Prostate gland (tissue), 2 donors: ENCODE data around the gene NAA30. TPM values are rescaled to one million over a fixed set of nuclear protein-coding genes. Genes with fewer than 3 reads are reported as not detected.
A peak's percentile ranks its signal among the peaks of the same experiment; 100 is the strongest.
"Not testable (repeated sequence)": the region's sequence is repeated elsewhere in the genome, so short reads cannot be mapped to it uniquely, and the experiment has no call there.

Source experiments
- DNase-seq: peaks from one replicate; pipeline ENCODE4 v3.0.0-alpha.2; 2019; ENCODE audit warnings: low spot score
- H3K27ac ChIP-seq, 2 donors: fragments of 200-600 bp; sonication (generic); 2 replicates each; pipeline ENCODE4 v1.5.1; 2017 to 2019
- H3K27me3 ChIP-seq: fragments of 200-600 bp; sonication (generic); replicated peaks from 2 replicates; pipeline ENCODE4 v1.5.1; 2019; ENCODE audit not compliant: insufficient read depth
- H3K36me3 ChIP-seq, 2 donors: fragments of 200-600 bp; sonication (generic); 1 replicate in 1 of 2; 2 replicates in 1 of 2; pipeline versions ENCODE4 v1.5.1 to v1.8.1; 2017 to 2019
- H3K4me1 ChIP-seq: fragments of 200-600 bp; sonication (generic); replicated peaks from 2 replicates; pipeline ENCODE4 v1.5.1; 2019
- H3K4me3 ChIP-seq, 2 donors: fragments of 200-600 bp; sonication (generic); 2 replicates each; pipeline ENCODE4 v1.5.1; 2017 to 2019
- H3K9me3 ChIP-seq: fragments of 200-600 bp; sonication (generic); 2 replicates; pipeline ENCODE4 v1.5.1; 2017
- POLR2A ChIP-seq: fragments of 450-650 bp; IDR thresholded peaks from one replicate; pipeline ENCODE4 v1.6.1; 2016; ENCODE audit warnings: antibody characterized with exemption, mild to moderate bottlenecking
- POLR2AphosphoS5 ChIP-seq: sonication (generic); formaldehyde crosslinking; IDR thresholded peaks from one replicate; pipeline ENCODE4 v1.6.1; 2017; ENCODE audit warnings: antibody characterized with exemption
- WGBS: methylation state at CpG from one replicate; pipeline ENCODE4 v1.1.5; 2018; 5-methylcytosine and 5-hydroxymethylcytosine counted together
- intact Hi-C: fragments of 100-400 bp; cut with DNase I; formaldehyde crosslinking; loops from one replicate; pipeline ENCODE4 v1.14.2; 2022
- total RNA-seq, 2 donors: library from RNA; depleted of rRNA; stranded (reverse); fragments of >200 nt; gene quantifications; one replicate each; pipeline ENCODE4 v1.1.0, GENCODE V29; 2016
- TF ChIP-seq, protein P1 (sequence below), 4 experiments: fragments of 200-600 bp in 2 of 4; fragments of 450-650 bp in 2 of 4; sonication (generic) in 2 of 4; IDR thresholded peaks; 1 replicate in 3 of 4; 2 replicates in 1 of 4; pipeline ENCODE4 v1.5.1; 2016 to 2019; ENCODE audit warnings: antibody characterized with exemption in 4 of 4, mild to moderate bottlenecking in 2 of 4, moderate library complexity in 2 of 4

NAA30 gene
- total RNA-seq, result 10 to 100 TPM; 13.7 to 27.5 TPM

DNA sequence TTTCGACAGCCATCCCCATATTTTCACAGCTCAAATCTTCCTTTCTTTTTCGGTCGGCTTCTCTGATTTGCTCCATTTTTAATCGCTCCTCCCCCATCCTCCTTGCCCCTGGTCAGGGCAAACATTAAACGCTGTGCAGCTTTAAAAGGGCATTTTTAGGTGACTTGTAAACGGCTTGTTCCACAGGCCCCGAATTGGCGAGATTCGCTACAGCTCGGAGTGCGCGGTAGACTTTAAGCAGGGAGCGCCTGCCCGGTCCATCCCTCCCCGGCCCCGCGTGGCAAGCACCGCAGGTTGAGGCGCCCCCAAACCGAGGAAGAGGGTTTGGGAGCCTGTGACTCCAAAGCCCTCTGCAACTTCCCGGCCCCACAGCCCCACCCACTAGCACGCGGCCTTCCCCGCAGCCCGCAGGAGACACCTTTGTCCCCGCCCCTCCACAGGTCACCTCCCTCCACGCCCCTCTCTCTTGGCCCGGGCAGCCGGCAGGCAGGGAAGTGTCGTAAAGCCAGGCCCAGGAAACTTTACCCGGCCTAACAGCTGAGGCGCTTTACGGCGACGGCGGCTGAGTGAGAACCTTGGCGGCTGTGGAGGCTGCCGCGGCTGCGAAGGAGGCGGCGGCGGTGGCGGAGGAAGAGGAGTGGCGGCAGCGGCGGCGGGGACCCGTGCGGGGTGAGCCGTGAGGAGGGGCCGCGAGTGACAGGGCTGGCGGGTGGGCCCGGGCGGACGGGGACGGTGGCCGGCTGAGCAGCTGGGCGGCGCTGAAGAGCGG, at the start of gene NAA30:
Gene NAA30, plus strand, starts transcription at position 550 of the 769 bp plus-strand sequence. CDS start 372 bp downstream, outside the sequence.
- Histone ChIP-seq H3K27me3 (no peaks in the 10 kb centered on the region), H3K36me3 (no peaks in the 10 kb centered on the region), H3K9me3 (no peaks in the 10 kb centered on the region), H3K4me1 (no peaks in the 10 kb centered on the region), H3K4me3 (peak within 1 kb of the TSS; percentile 84 to 89), H3K27ac (peak within 1 kb of the TSS; percentile 90 to 92)
- WGBS, result under 1% methylated on average over 47 of the region's 62 CpGs
- peak; percentile 65 for TF ChIP-seq POLR2A
- peak; percentile 74 for TF ChIP-seq POLR2AphosphoS5
- TF ChIP-seq, protein P1, sequence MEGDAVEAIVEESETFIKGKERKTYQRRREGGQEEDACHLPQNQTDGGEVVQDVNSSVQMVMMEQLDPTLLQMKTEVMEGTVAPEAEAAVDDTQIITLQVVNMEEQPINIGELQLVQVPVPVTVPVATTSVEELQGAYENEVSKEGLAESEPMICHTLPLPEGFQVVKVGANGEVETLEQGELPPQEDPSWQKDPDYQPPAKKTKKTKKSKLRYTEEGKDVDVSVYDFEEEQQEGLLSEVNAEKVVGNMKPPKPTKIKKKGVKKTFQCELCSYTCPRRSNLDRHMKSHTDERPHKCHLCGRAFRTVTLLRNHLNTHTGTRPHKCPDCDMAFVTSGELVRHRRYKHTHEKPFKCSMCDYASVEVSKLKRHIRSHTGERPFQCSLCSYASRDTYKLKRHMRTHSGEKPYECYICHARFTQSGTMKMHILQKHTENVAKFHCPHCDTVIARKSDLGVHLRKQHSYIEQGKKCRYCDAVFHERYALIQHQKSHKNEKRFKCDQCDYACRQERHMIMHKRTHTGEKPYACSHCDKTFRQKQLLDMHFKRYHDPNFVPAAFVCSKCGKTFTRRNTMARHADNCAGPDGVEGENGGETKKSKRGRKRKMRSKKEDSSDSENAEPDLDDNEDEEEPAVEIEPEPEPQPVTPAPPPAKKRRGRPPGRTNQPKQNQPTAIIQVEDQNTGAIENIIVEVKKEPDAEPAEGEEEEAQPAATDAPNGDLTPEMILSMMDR (IDR thresholded peaks at IDR 0.05), result peak in 1 of 4 experiments; percentile 12
- peak; percentile 90 for DNase-seq
- intact Hi-C loops, result no loop called here

DNA sequence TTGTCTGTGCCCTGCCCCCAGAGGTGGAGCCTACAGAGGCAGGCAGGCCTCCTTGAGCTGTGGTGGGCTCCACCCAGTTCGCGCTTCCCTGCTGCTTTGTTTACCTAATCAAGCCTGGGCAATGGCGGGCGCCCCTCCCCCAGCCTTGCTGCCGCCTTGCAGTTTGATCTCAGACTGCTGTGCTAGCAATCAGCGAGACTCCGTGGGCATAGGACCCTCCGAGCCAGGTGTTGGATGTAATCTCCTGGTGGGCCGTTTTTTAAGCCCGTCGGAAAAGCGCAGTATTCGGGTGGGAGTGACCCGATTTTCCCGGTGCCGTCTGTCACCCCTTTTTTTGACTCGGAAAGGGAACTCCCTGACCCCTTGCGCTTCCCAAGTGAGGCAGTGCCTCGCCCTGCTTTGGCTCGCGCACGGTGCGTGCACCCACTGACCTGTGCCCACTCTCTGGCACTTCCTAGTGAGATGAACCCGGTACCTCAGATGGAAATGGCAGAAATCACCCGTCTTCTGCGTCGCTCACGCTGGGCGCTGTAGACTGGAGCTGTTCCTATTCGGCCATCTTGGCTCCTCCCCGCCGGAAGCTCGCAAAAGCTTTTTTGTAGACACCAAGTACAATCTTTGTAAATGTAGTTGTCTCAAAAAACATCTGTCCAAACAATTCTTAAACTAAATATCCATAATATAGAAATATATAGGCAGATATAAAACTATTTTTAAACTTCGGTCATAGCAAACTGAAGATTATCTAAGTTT, 46.7 kb upstream of the NAA30 start:
- intact Hi-C loops, H3K27me3 ChIP-seq, DNase-seq, H3K27ac ChIP-seq, H3K36me3 ChIP-seq, H3K4me1 ChIP-seq, H3K4me3 ChIP-seq, H3K9me3 ChIP-seq: not testable (repeated sequence)
- WGBS, result 70% methylated on average over 34 of the region's 34 CpGs

DNA sequence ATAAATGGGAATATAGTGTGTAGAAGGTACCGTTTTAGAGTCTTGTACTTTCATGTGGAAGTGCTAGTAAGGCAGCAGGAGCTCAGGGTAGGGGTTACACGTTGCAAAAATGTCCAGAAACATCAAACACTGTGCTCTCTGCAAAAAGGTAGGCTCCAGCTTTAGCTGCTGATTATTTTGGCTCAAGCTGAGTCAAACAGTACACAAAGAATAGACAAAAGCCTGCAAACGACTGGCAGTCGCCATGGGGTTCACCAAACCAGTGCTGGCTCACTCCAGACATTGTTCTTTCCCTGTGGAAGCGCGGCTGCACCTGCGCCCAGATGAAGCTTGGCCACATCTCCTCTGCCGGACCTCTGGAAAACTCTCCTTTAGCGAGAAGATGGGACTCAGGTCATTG, 45.3 kb upstream of the NAA30 start:
- Histone ChIP-seq H3K27me3 (no peaks in the 10 kb centered on the region), H3K36me3 (no peaks in the 10 kb centered on the region), H3K9me3 (no peaks in the 10 kb centered on the region), H3K4me3 (no peak overlapping the region), H3K4me1 (no peaks in the 10 kb centered on the region), H3K27ac (no peak overlapping the region)
- no peak for DNase-seq
- intact Hi-C loops, result no loop called here
- TF ChIP-seq POLR2AphosphoS5, result no peak
- TF ChIP-seq POLR2A, result no peak
- TF ChIP-seq, protein P1 (IDR thresholded peaks at IDR 0.05), result no peak
- WGBS, result 53% methylated on average over 9 of the region's 9 CpGs

DNA sequence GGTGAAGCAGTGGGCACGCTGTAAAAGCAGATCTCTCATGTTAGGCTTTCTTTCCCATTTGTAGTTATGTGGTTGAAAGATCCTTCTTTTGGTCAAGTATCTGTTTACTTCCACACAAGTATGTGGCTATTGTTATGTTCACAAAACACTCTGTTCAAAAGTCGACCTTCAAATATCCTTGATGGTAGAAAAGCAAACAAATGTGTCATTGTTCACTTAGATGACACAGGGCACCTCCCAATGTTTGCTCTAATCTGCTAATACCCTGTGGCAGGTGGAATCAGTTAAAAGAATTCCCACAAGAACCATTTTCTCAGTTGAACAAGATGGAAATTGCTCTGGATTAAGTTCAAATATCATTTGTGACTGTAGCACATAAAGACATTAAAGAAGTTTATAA, 43.6 kb upstream of the NAA30 start:
- Histone ChIP-seq H3K4me3 (no peak overlapping the region), H3K9me3 (no peaks in the 10 kb centered on the region), H3K27ac (no peak overlapping the region), H3K4me1 (no peaks in the 10 kb centered on the region), H3K27me3 (no peaks in the 10 kb centered on the region), H3K36me3 (no peaks in the 10 kb centered on the region)
- WGBS, result 37% methylated on average over 2 of the region's 2 CpGs
- DNase-seq, result no peak
- TF ChIP-seq POLR2A (no peak), POLR2AphosphoS5 (no peak)
- TF ChIP-seq, protein P1 (IDR thresholded peaks at IDR 0.05), result no peak
- intact Hi-C loops, result no loop called here

DNA sequence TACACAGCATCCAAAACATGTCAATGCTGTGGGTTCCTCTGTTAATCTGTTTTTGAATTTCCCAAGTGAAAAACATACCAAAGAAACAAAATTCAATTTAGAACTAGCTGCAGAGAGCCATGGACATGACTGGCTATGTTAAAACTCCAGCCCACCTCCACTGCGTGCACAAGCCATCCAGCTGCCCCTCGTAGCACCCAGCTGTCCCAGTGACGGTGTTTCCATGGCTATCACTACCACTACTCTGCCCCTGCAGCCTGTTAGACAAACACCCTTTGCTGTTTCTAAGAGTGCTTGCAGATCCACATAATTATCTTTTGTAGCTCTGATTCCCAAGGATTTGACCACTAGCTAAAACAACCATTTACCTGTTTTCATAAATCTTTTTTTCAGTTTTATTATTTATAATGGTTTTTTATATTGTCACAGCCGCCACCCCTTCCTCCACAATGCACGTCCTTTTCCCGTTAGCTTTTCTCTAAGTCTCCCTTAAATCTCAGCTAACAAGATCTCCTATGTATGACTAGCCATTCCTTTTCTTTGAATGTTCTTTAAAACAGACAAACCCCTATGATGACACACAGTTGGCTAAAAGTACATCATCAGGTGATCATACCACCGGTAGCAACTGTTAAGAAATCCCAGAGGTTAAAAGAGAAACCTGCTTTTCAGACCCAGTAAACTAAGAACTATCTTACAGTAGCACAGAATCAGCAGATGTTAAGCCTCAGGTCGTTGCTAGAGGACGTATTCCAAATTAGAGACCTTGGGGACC, 37.8 kb upstream of the NAA30 start:
- Histone ChIP-seq H3K27me3 (no peaks in the 10 kb centered on the region), H3K4me3 (no peak overlapping the region), H3K27ac (no peak overlapping the region), H3K4me1 (no peaks in the 10 kb centered on the region), H3K36me3 (no peaks in the 10 kb centered on the region), H3K9me3 (no peaks in the 10 kb centered on the region)
- TF ChIP-seq POLR2A (no peak), POLR2AphosphoS5 (no peak)
- TF ChIP-seq, protein P1 (IDR thresholded peaks at IDR 0.05), result no peak
- DNase-seq, result no peak
- WGBS, result 43% methylated on average over 9 of the region's 9 CpGs
- intact Hi-C loops, result no loop called here
